NT2/D1 (cell line): ENCODE data around the gene NRDE2.

Source experiments
- DNase-seq: peaks from one replicate; pipeline ENCODE4 v3.0.0-alpha.2; 2011; ENCODE audit warnings: low read depth, low spot score
- H3K27me3 ChIP-seq: 2 replicates; pipeline ENCODE4 v1.6.0; 2011; ENCODE audit warnings: mild to moderate bottlenecking; ENCODE audit not compliant: insufficient read length, insufficient read depth
- H3K36me3 ChIP-seq: 2 replicates; pipeline ENCODE4 v1.6.1; 2011; ENCODE audit warnings: mild to moderate bottlenecking, low read length, mixed read lengths; ENCODE audit not compliant: insufficient read depth, insufficient read length
- H3K4me1 ChIP-seq: 2 replicates; pipeline ENCODE4 v1.5.1; 2011; ENCODE audit not compliant: insufficient read depth, insufficient read length
- H3K4me3 ChIP-seq: 2 replicates; pipeline ENCODE4 v1.5.1; 2011; ENCODE audit warnings: low read depth; ENCODE audit not compliant: insufficient read length
- H3K9ac ChIP-seq: 2 replicates; pipeline ENCODE4 v1.6.0; 2011; ENCODE audit warnings: low read depth; ENCODE audit not compliant: insufficient read length
- H3K9me3 ChIP-seq: 2 replicates; pipeline ENCODE4 v1.5.1; 2011; ENCODE audit warnings: mild to moderate bottlenecking, low read length; ENCODE audit not compliant: insufficient read depth
- SUZ12 ChIP-seq: IDR thresholded peaks from 2 replicates; pipeline ENCODE4 v1.6.1; 2011; ENCODE audit not compliant: insufficient read length, insufficient read depth; ENCODE audit errors: extremely low read depth
- YY1 ChIP-seq: IDR thresholded peaks from 2 replicates; pipeline ENCODE4 v1.6.1; 2011; ENCODE audit not compliant: insufficient read length, insufficient read depth
- ZNF274 ChIP-seq: IDR thresholded peaks from 2 replicates; pipeline ENCODE4 v1.6.1; 2011; ENCODE audit warnings: mild to moderate bottlenecking, low read depth, low read length

NRDE2 gene

DNA sequence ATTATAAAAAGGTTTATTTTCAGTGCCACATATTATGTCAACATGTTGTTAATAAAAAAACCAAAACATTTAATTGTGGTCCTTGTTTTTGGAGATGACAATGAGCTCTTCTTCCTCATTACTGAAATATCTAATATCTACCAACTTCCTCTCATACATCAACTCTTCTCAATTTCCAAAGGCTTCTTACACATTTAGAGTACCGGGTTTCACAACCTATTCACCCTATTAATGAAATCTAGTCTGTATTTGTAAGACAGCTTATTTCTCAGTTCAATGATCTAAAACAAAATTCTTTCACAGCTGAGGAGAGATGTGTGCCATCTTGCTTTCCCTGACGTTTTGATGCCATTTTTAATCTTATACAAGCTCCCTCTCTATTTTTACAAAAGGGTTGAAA, 14.5 kb downstream of the NRDE2 start:
- Histone ChIP-seq H3K36me3 (peaks cover 36% of the 10 kb centered on the region), H3K4me3 (no peak overlapping the region), H3K27me3 (no peaks in the 10 kb centered on the region), H3K9ac (no peak overlapping the region), H3K4me1 (no peaks in the 10 kb centered on the region), H3K9me3 (no peaks in the 10 kb centered on the region)
- DNase-seq, result no peak
- no peak for TF ChIP-seq SUZ12
- no peak for TF ChIP-seq YY1
- TF ChIP-seq ZNF274, result no peak

DNA sequence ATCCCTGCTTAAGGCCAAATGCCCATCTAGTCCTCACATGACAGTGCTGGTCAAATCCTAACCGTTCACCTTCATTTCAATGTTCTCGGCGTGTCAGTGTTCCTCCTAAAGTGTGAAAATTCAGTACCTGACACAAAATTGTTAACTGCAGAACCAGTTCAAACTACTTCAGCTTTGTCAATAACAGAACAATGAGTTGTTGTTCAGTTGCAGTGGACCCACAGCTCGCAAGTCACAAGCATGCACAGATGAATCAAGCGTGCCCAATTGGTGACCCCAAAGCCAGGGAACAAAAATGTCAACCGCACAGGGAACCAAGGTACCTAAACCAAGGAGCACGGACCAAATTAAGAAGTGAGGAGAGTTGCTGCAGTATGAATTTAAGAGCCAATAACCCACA, 23.2 kb downstream of the NRDE2 start:
- Histone ChIP-seq H3K36me3 (peaks cover 56% of the 10 kb centered on the region), H3K4me1 (no peaks in the 10 kb centered on the region), H3K4me3 (no peak overlapping the region), H3K9ac (no peak overlapping the region), H3K9me3 (no peaks in the 10 kb centered on the region), H3K27me3 (no peaks in the 10 kb centered on the region)
- DNase-seq, result no peak
- TF ChIP-seq SUZ12 (no peak), ZNF274 (no peak), YY1 (no peak)

DNA sequence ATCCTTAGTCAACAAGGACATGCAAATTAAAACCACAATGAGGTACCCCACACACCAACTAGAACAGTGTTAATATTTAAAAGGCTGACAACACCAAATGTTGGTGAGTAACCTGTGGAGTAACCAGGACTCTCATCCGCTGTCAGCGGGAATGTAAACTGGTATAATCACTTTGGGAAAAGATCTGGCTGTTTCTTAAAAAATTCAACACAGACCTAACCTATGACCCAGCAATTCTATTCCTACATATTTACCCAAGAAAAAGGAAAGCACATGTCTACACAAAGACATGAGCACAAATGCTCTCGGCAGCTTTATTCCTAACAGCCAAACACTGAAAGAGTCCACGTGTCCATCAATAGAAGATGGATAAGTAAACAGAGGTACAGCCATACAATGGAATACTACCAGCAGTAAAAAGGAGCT, 26.6 kb downstream of the NRDE2 start:
- no peak for TF ChIP-seq YY1
- no peak for TF ChIP-seq ZNF274
- no peak overlapping the region for H3K9ac ChIP-seq
- H3K27me3 ChIP-seq, result no peaks in the 10 kb centered on the region
- H3K4me1 ChIP-seq, result peaks cover 5% of the 10 kb centered on the region
- no peak overlapping the region for H3K4me3 ChIP-seq
- H3K9me3 ChIP-seq, result no peaks in the 10 kb centered on the region
- peaks cover 51% of the 10 kb centered on the region for H3K36me3 ChIP-seq
- no peak for DNase-seq

DNA sequence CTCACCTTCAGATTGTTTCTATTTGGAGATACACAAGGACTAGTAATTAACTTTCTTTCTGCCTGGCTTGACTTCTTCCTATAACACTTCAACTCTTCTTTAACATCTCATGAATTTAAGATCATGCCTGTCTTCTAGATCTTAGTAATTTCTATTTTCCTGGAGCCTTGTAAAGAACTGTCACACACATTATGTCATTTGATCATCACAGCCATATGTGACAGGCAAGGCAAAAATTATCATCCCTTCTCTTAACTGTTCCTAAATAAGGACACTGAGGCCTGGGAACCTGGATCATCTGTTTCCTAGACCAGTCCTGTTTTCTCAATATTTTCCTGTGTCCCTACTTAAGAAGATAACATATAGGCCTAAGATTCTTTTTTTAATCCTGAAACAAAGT, 27.2 kb downstream of the NRDE2 start:
- H3K27me3 ChIP-seq, result no peaks in the 10 kb centered on the region
- peaks cover 50% of the 10 kb centered on the region for H3K36me3 ChIP-seq
- TF ChIP-seq YY1, result no peak
- no peak for TF ChIP-seq SUZ12
- TF ChIP-seq ZNF274, result no peak
- no peak for DNase-seq
- H3K9ac ChIP-seq, result no peak overlapping the region
- no peak overlapping the region for H3K4me3 ChIP-seq
- H3K4me1 ChIP-seq, result peaks cover 5% of the 10 kb centered on the region
- no peaks in the 10 kb centered on the region for H3K9me3 ChIP-seq

DNA sequence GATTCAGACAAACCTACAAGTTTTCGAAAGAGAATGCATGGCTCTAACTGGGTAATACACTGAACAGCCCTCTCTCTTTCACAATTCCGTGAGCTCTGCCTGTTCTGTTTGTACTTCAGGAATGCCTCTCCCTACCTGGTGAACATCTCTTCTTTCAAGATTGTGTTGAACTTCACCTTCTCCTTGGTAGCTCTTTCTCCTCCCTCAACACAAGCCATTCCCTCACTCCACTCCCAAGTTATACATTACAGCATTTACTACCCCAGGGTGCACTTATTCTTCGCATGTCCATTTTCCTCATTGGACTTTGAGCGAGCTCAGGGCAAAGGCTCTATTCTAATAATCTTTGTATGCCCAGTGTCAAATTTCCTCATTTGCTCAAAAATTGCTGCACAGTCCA, 28.3 kb downstream of the NRDE2 start:
- DNase-seq, result no peak
- no peaks in the 10 kb centered on the region for H3K9me3 ChIP-seq
- no peak for TF ChIP-seq ZNF274
- no peak for TF ChIP-seq SUZ12
- TF ChIP-seq YY1, result no peak
- H3K4me1 ChIP-seq, result peaks cover 5% of the 10 kb centered on the region
- H3K27me3 ChIP-seq, result no peaks in the 10 kb centered on the region
- peaks cover 50% of the 10 kb centered on the region for H3K36me3 ChIP-seq
- H3K4me3 ChIP-seq, result no peak overlapping the region
- H3K9ac ChIP-seq, result no peak overlapping the region

DNA sequence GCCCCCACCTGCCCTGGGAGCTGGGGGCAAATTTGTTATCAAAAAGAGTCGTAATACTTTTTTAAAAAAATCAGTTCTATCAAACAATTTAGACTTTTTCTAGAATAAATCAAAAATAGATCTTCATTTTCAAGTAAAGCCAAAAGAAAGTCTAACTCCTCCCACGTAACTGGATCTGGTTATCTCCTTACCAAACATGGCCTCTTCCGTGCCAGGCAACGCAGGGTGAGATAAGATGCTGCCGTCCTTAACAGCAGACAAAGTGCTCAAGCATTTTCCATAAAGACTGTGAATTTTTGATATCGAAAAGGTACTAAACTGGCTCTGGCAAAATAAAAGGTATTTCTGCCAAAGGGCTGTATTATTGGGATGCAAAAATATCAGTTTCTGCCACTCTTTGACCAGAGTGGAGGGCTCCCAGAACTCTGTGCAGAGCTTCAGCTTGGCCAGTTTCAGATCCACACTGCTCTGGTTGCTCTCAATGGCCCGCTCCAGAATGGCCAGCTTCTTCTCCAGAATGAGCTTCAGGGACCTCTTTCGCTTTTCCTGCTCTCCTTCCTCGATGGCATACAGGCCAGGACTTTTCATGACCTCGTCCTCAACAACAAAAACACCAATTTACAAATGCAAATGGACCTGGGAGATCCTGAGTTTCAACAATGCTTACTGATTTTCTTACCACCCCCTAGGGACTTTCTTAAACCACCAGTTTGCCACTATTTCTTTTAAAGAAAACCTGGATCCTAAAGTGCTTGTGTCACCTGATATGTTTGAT, 29.0 kb downstream of the NRDE2 start:
- Histone ChIP-seq H3K4me1 (peaks cover 5% of the 10 kb centered on the region), H3K9me3 (no peaks in the 10 kb centered on the region), H3K9ac (no peak overlapping the region), H3K4me3 (no peak overlapping the region), H3K36me3 (peaks cover 47% of the 10 kb centered on the region), H3K27me3 (no peaks in the 10 kb centered on the region)
- peak; percentile 15 for DNase-seq
- TF ChIP-seq SUZ12 (no peak), ZNF274 (no peak), YY1 (no peak)

DNA sequence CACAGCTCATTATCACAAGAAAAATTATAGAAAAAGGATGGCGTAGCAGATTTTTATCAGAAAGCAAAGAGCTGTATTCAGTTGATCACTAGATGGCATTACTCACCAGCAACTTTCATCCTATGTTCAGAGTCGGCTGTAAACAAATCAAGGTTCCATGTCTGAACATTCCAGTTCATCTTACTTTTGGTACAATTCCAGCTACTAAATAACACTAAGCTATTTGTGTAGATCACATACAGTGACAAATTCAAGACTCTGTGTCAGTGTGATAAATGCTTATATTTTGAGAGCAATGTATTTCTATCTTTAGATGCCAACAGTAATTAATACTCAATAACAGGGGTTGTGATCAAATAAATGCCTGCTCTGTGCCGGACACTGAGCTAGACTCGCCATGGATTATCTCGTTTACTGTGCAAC, 30.1 kb downstream of the NRDE2 start:
- peaks cover 5% of the 10 kb centered on the region for H3K4me1 ChIP-seq
- no peak overlapping the region for H3K4me3 ChIP-seq
- no peaks in the 10 kb centered on the region for H3K27me3 ChIP-seq
- H3K9me3 ChIP-seq, result no peaks in the 10 kb centered on the region
- peaks cover 47% of the 10 kb centered on the region for H3K36me3 ChIP-seq
- DNase-seq, result no peak
- H3K9ac ChIP-seq, result no peak overlapping the region
- no peak for TF ChIP-seq YY1
